Smooth muscle cell (in vitro differentiated cells): ENCODE results near the gene PABPC4L. TPM values are rescaled to one million over a fixed set of nuclear protein-coding genes. Genes with fewer than 3 reads are reported as not detected.

Source experiments
- DNase-seq: peaks from one replicate; lab custom pipeline; 2025; ENCODE audit not compliant: unreplicated experiment; lab: John Stamatoyannopoulos, UW
- H2AFZ ChIP-seq: fragments of 200-600 bp; sonication (generic); 2 replicates; pipeline ENCODE4 v1.6.0; 2016; ENCODE audit warnings: antibody characterized with exemption, low read depth, mild to moderate bottlenecking
- H3F3A ChIP-seq: fragments of 200-600 bp; sonication (generic); 2 replicates; pipeline ENCODE4 v1.6.0; 2017; ENCODE audit warnings: antibody characterized with exemption, low read depth
- H3K27ac ChIP-seq: fragments of 200-600 bp; sonication (generic); 2 replicates; pipeline ENCODE4 v1.5.1; 2016; ENCODE audit warnings: low read depth, mild to moderate bottlenecking
- H3K27me3 ChIP-seq: fragments of 200-600 bp; sonication (generic); 2 replicates; pipeline ENCODE4 v1.6.1; 2016; ENCODE audit warnings: low read depth, mild to moderate bottlenecking
- H3K36me3 ChIP-seq: fragments of 200-600 bp; sonication (generic); 2 replicates; pipeline ENCODE4 v1.5.1; 2016; ENCODE audit warnings: low read depth
- H3K4me1 ChIP-seq: fragments of 200-600 bp; sonication (generic); 2 replicates; pipeline ENCODE4 v1.5.1; 2016; ENCODE audit warnings: low read depth
- H3K4me2 ChIP-seq: fragments of 200-600 bp; sonication (generic); 2 replicates; pipeline ENCODE4 v1.6.0; 2016; ENCODE audit warnings: mild to moderate bottlenecking
- H3K4me3 ChIP-seq: fragments of 200-600 bp; sonication (generic); 2 replicates; pipeline ENCODE4 v1.5.1; 2016; ENCODE audit warnings: mild to moderate bottlenecking
- H3K79me2 ChIP-seq: fragments of 200-600 bp; sonication (generic); 2 replicates; pipeline ENCODE4 v1.6.0; 2016; ENCODE audit warnings: low read depth, mild to moderate bottlenecking
- H3K9ac ChIP-seq: fragments of 200-600 bp; sonication (generic); 2 replicates; pipeline ENCODE4 v1.6.0; 2016; ENCODE audit warnings: low read depth
- H3K9me3 ChIP-seq: fragments of 200-600 bp; sonication (generic); replicated peaks from 2 replicates; pipeline ENCODE4 v1.5.1; 2016; ENCODE audit warnings: low read depth
- H4K20me1 ChIP-seq: fragments of 200-600 bp; sonication (generic); 2 replicates; pipeline ENCODE4 v1.6.0; 2016; ENCODE audit warnings: low read depth
- polyA plus RNA-seq: library from polyadenylated mRNA; unstranded; fragments of >200 nt; fragmentation: Nextera tagmentation; extraction: Ambion mirVana; gene quantifications from 2 replicates; pipeline ENCODE4 v1.2.1, GENCODE V29; 2016
- total RNA-seq: library from RNA; depleted of rRNA; stranded (reverse); fragments of >200 nt; gene quantifications from 2 replicates; pipeline ENCODE4 v1.2.3, GENCODE V29; 2014
- TF ChIP-seq, protein P1 (sequence below): fragments of 200-600 bp; sonication (generic); IDR thresholded peaks from 2 replicates; pipeline ENCODE4 v1.5.1; 2017; ENCODE audit warnings: borderline replicate concordance, mild to moderate bottlenecking, antibody characterized with exemption; ENCODE audit not compliant: insufficient read depth, poor library complexity, severe bottlenecking

The PABPC4L gene
- total and polyA plus RNA-seq, 2 experiments from 2014 or later: 14.2 to 50.2 TPM

GRCh38 chr4:134147941-134148340 is 53.6 kb downstream of the PABPC4L start:
- no peak overlapping the region for H3K27ac ChIP-seq
- H3K79me2 ChIP-seq: no peaks in the 10 kb centered on the region
- no peaks in the 10 kb centered on the region for H3K4me1 ChIP-seq

More at GRCh38 chr4:134147941-134148340, 53.6 kb downstream of the PABPC4L start:
- no peaks in the 10 kb centered on the region for H3K9me3 ChIP-seq
- no peaks in the 10 kb centered on the region for H3K36me3 ChIP-seq
- H3K27me3 ChIP-seq: no peaks in the 10 kb centered on the region
- H2AFZ ChIP-seq: no peak overlapping the region
- no peak for DNase-seq
- no peaks in the 10 kb centered on the region for H3F3A ChIP-seq
- TF ChIP-seq, protein P1, sequence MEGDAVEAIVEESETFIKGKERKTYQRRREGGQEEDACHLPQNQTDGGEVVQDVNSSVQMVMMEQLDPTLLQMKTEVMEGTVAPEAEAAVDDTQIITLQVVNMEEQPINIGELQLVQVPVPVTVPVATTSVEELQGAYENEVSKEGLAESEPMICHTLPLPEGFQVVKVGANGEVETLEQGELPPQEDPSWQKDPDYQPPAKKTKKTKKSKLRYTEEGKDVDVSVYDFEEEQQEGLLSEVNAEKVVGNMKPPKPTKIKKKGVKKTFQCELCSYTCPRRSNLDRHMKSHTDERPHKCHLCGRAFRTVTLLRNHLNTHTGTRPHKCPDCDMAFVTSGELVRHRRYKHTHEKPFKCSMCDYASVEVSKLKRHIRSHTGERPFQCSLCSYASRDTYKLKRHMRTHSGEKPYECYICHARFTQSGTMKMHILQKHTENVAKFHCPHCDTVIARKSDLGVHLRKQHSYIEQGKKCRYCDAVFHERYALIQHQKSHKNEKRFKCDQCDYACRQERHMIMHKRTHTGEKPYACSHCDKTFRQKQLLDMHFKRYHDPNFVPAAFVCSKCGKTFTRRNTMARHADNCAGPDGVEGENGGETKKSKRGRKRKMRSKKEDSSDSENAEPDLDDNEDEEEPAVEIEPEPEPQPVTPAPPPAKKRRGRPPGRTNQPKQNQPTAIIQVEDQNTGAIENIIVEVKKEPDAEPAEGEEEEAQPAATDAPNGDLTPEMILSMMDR: no peak
- no peaks in the 10 kb centered on the region for H4K20me1 ChIP-seq
- H3K4me3 ChIP-seq: no peak overlapping the region
- no peak overlapping the region for H3K9ac ChIP-seq
- no peak overlapping the region for H3K4me2 ChIP-seq
